H9 (cell line): Measurements from ENCODE around the gene EPC1. TPM values are rescaled to one million over a fixed set of nuclear protein-coding genes. Genes with fewer than 3 reads are reported as not detected.

Experiments
- DNase-seq: peaks from one replicate; pipeline ENCODE4 v3.0.0-alpha.2; 2017
- H2AFZ ChIP-seq: one replicate; pipeline ENCODE4 v1.6.1; 2013; ENCODE audit warnings: mild to moderate bottlenecking, low read length, control low read depth, moderate library complexity
- H2AK5ac ChIP-seq: 2 replicates; pipeline ENCODE4 v1.6.1; 2013; ENCODE audit warnings: low read length, control low read depth, mixed read lengths; ENCODE audit not compliant: insufficient read length
- H2BK120ac ChIP-seq: one replicate; pipeline ENCODE4 v1.6.1; 2013; ENCODE audit warnings: low read depth, mild to moderate bottlenecking, low read length, control low read depth, inconsistent platforms; ENCODE audit not compliant: poor library complexity, severe bottlenecking
- H2BK12ac ChIP-seq: 2 replicates; pipeline ENCODE4 v1.6.1; 2013; ENCODE audit warnings: low read length, control low read depth, mixed read lengths, low read depth; ENCODE audit not compliant: insufficient read length
- H2BK15ac ChIP-seq: 2 replicates; pipeline ENCODE4 v1.6.1; 2013; ENCODE audit warnings: low read depth, low read length, control low read depth
- H2BK20ac ChIP-seq: one replicate; pipeline ENCODE4 v1.6.1; 2013; ENCODE audit warnings: low read depth, mild to moderate bottlenecking, low read length, control low read depth, inconsistent platforms; ENCODE audit not compliant: poor library complexity, severe bottlenecking
- H2BK5ac ChIP-seq: 2 replicates; pipeline ENCODE4 v1.6.1; 2013; ENCODE audit warnings: low read length, control low read depth, mixed read lengths; ENCODE audit not compliant: insufficient read length
- H3K14ac ChIP-seq: 2 replicates; pipeline ENCODE4 v1.6.1; 2013; ENCODE audit warnings: low read length, control low read depth; ENCODE audit not compliant: insufficient read depth
- H3K18ac ChIP-seq: 2 replicates; pipeline ENCODE4 v1.6.1; 2013; ENCODE audit warnings: low read depth, mild to moderate bottlenecking, mixed read lengths, low read length, control low read depth; ENCODE audit not compliant: insufficient read length
- H3K23ac ChIP-seq: 2 replicates; pipeline ENCODE4 v1.6.1; 2013; ENCODE audit warnings: low read length, control low read depth, mixed read lengths, low read depth; ENCODE audit not compliant: insufficient read length
- H3K23me2 ChIP-seq: 2 replicates; pipeline ENCODE4 v1.6.1; 2013; ENCODE audit warnings: low read depth, mild to moderate bottlenecking, mixed read lengths, low read length, control low read depth; ENCODE audit not compliant: insufficient read length, poor library complexity, severe bottlenecking
- H3K27ac ChIP-seq: 2 replicates; pipeline ENCODE4 v1.5.1; 2013; ENCODE audit warnings: low read length, control low read depth, mixed read lengths, low read depth; ENCODE audit not compliant: insufficient read length
- H3K27me3 ChIP-seq: 2 replicates; pipeline ENCODE4 v1.6.1; 2013; ENCODE audit warnings: low read length, control low read depth, inconsistent platforms; ENCODE audit not compliant: insufficient read depth
- H3K4ac ChIP-seq: 2 replicates; pipeline ENCODE4 v1.6.1; 2013; ENCODE audit warnings: low read depth, mild to moderate bottlenecking, control low read depth, inconsistent platforms, low read length, moderate library complexity
- H3K4me1 ChIP-seq: 2 replicates; pipeline ENCODE4 v1.6.1; 2013; ENCODE audit warnings: low read length, control low read depth, inconsistent platforms; ENCODE audit not compliant: insufficient read depth
- H3K4me2 ChIP-seq: 2 replicates; pipeline ENCODE4 v1.6.1; 2013; ENCODE audit warnings: low read length, control low read depth, mixed read lengths; ENCODE audit not compliant: insufficient read length, insufficient read depth
- H3K56ac ChIP-seq: 2 replicates; pipeline ENCODE4 v1.6.1; 2013; ENCODE audit warnings: low read depth, mild to moderate bottlenecking, mixed read lengths, low read length, control low read depth; ENCODE audit not compliant: insufficient read length
- H3K79me1 ChIP-seq: 2 replicates; pipeline ENCODE4 v1.6.1; 2013; ENCODE audit warnings: low read depth, mild to moderate bottlenecking, moderate library complexity, low read length, control low read depth, inconsistent platforms; ENCODE audit not compliant: insufficient read depth, poor library complexity, severe bottlenecking
- H3K79me2 ChIP-seq: 2 replicates; pipeline ENCODE4 v1.6.1; 2013; ENCODE audit warnings: low read length, control low read depth, inconsistent platforms; ENCODE audit not compliant: insufficient read depth
- H3K9ac ChIP-seq: 2 replicates; pipeline ENCODE4 v1.6.1; 2013; ENCODE audit warnings: low read length, control low read depth, mixed read lengths; ENCODE audit not compliant: insufficient read length; ENCODE audit errors: extremely low read depth
- H3K9me3 ChIP-seq: one replicate; pipeline ENCODE4 v1.6.1; 2013; ENCODE audit warnings: low read depth, low read length, inconsistent platforms; ENCODE audit not compliant: control insufficient read depth
- H3T11ph ChIP-seq: one replicate; pipeline ENCODE4 v1.6.1; 2013; ENCODE audit warnings: mild to moderate bottlenecking, low read length, control low read depth, inconsistent platforms
- H4K20me1 ChIP-seq: one replicate; pipeline ENCODE4 v1.6.1; 2013; ENCODE audit not compliant: control insufficient read depth, insufficient read length, insufficient read depth
- H4K5ac ChIP-seq: 2 replicates; pipeline ENCODE4 v1.6.1; 2013; ENCODE audit warnings: low read depth, mild to moderate bottlenecking, mixed read lengths, low read length, control low read depth; ENCODE audit not compliant: insufficient read length
- H4K8ac ChIP-seq: replicated peaks from 2 replicates; pipeline ENCODE4 v1.6.1; 2013; ENCODE audit warnings: low read length, control low read depth, mixed read lengths, low read depth; ENCODE audit not compliant: insufficient read length
- H4K91ac ChIP-seq: 2 replicates; pipeline ENCODE4 v1.6.1; 2013; ENCODE audit warnings: low read depth, mild to moderate bottlenecking, moderate library complexity, mixed read lengths, low read length, control low read depth; ENCODE audit not compliant: insufficient read length
- H3K27ac Mint-ChIP-seq, 3 experiments: 2 replicates in 2 of 3; 3 replicates in 1 of 3; pipeline ENCODE4 v1.8.0; 2020 to 2021; ENCODE audit warnings: mixed read lengths in 3 of 3, mild to moderate bottlenecking in 1 of 3, moderate library complexity in 1 of 3
- H3K27me3 Mint-ChIP-seq: 2 replicates; pipeline ENCODE4 v1.8.0; 2021; ENCODE audit warnings: low read depth, mild to moderate bottlenecking, moderate library complexity, mixed read lengths
- H3K36me3 Mint-ChIP-seq, 3 experiments: 2 replicates in 2 of 3; 3 replicates in 1 of 3; pipeline ENCODE4 v1.8.0; 2020 to 2021; ENCODE audit warnings: low read depth in 3 of 3, mixed read lengths in 3 of 3; ENCODE audit not compliant: insufficient read depth in 1 of 3
- H3K4me1 Mint-ChIP-seq, 2 experiments: 2 replicates each; pipeline ENCODE4 v1.8.0; 2020; ENCODE audit warnings: mixed read lengths in 2 of 2
- H3K4me3 Mint-ChIP-seq, 2 experiments: 2 replicates in 1 of 2; 3 replicates in 1 of 2; pipeline ENCODE4 v1.8.0; 2020 to 2021; ENCODE audit warnings: mild to moderate bottlenecking in 2 of 2, mixed read lengths in 2 of 2, moderate library complexity in 1 of 2
- H3K9me3 Mint-ChIP-seq, 2 experiments: 2 replicates in 1 of 2; 3 replicates in 1 of 2; pipeline ENCODE4 v1.8.0; 2020; ENCODE audit warnings: mild to moderate bottlenecking in 2 of 2, mixed read lengths in 2 of 2, moderate library complexity in 1 of 2
- WGBS: extraction: QIAGEN DNeasy Blood & Tissue Kit; methylation state at CpG from one replicate; pipeline ENCODE4 v1.1.7; 2013; ENCODE audit warnings: missing lambda C conversion rate, low lambda C conversion rate, mixed read lengths; ENCODE audit not compliant: insufficient read length; ENCODE audit errors: extremely low coverage; 5-methylcytosine and 5-hydroxymethylcytosine counted together
- total RNA-seq: library from RNA; stranded (reverse); gene quantifications from 2 replicates; pipeline ENCODE4 v1.2.1, GENCODE V29; 2021
- TF ChIP-seq, protein P1 (sequence below): fragments of 200-600 bp; sonication (generic); conservative IDR thresholded peaks from 3 replicates; pipeline ENCODE4 v1.8.0; 2021; ENCODE audit warnings: antibody characterized with exemption, mild to moderate bottlenecking

EPC1 gene
- total RNA-seq, 1 experiment from 2014 or later = 32.5 TPM

DNA sequence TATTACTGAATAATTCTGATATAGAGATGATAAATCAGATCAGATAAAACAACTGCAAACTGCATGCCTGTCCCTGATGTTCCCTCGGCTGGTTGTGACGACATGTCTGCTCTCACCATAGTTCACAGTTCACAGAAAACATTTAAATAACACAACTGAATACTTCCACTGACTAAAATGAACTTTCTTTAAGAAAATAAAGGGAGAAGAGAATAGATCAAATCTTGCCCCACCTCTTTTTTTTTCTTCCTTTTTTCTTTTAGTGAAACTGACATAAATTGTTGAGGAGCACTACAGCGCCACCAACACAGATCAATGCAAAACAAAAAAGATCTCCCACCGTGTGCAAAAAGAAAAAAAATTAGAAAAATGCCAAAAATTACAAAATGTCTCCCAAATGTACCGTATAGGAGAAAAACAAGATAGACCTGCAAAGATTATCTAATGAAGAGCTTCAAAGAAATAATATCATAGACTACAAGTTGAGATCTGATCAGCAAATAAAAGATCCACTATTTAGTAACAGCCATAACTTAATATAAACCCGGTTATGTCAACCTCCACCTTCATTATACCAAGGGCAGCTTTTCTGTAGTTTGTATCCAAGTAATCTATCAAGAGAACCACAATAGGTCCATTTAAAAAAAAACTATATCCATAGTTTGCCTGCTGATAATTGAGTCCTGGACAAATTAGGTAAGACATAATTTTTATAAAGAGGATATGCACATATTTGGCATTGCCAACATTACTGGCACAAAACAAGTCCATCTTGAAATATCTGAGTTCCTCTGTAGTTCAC is 30.7 kb upstream of the EPC1 start:
- no peak overlapping the region for H3K56ac ChIP-seq
- Mint-ChIP-seq H3K36me3 (no peaks in the 10 kb centered on the region), H3K27me3 (no peaks in the 10 kb centered on the region), H3K9me3 (no peaks in the 10 kb centered on the region), H3K4me3 (no peak overlapping the region), H3K27ac (no peak overlapping the region), H3K4me1 (peaks cover 2 to 5% of the 10 kb centered on the region in 2 experiments; a peak in 1 of 4 replicates)
- H3K23me2 ChIP-seq = peaks cover 2% of the 10 kb centered on the region
- H4K8ac ChIP-seq = no peak overlapping the region
- no peak overlapping the region for H2BK12ac ChIP-seq
- no peak overlapping the region for H4K91ac ChIP-seq
- H3K4me1 ChIP-seq = peaks cover 2% of the 10 kb centered on the region; the same call in 1 of the 2 replicates
- no peak overlapping the region for H3K14ac ChIP-seq
- no peaks in the 10 kb centered on the region for H4K20me1 ChIP-seq
- H2BK5ac ChIP-seq = no peak overlapping the region
- TF ChIP-seq, protein P1, sequence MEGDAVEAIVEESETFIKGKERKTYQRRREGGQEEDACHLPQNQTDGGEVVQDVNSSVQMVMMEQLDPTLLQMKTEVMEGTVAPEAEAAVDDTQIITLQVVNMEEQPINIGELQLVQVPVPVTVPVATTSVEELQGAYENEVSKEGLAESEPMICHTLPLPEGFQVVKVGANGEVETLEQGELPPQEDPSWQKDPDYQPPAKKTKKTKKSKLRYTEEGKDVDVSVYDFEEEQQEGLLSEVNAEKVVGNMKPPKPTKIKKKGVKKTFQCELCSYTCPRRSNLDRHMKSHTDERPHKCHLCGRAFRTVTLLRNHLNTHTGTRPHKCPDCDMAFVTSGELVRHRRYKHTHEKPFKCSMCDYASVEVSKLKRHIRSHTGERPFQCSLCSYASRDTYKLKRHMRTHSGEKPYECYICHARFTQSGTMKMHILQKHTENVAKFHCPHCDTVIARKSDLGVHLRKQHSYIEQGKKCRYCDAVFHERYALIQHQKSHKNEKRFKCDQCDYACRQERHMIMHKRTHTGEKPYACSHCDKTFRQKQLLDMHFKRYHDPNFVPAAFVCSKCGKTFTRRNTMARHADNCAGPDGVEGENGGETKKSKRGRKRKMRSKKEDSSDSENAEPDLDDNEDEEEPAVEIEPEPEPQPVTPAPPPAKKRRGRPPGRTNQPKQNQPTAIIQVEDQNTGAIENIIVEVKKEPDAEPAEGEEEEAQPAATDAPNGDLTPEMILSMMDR = peak; percentile 34; the same call in 2 of the 3 replicates
- no peaks in the 10 kb centered on the region for H3K79me1 ChIP-seq
- H3K27ac ChIP-seq = no peak overlapping the region
- no peak overlapping the region for H2BK20ac ChIP-seq
- no peaks in the 10 kb centered on the region for H3K9me3 ChIP-seq
- no peak for DNase-seq
- H2BK120ac ChIP-seq = no peak overlapping the region
- no peak overlapping the region for H4K5ac ChIP-seq
- no CpG with 5 or more reads among the region's 6 CpGs for WGBS
- no peaks in the 10 kb centered on the region; the same call in 1 of the 2 replicates for H3K79me2 ChIP-seq
- H2BK15ac ChIP-seq = no peak overlapping the region
- H3K23ac ChIP-seq = no peak overlapping the region
- no peak overlapping the region for H2AFZ ChIP-seq
- H3K9ac ChIP-seq = peak overlapping the region; percentile 54
- no peak overlapping the region for H3K18ac ChIP-seq
- no peaks in the 10 kb centered on the region for H3K27me3 ChIP-seq
- no peak overlapping the region for H2AK5ac ChIP-seq
- H3K4me2 ChIP-seq = peak overlapping the region; percentile 88
- H3K4ac ChIP-seq = no peak overlapping the region
- H3T11ph ChIP-seq = no peak overlapping the region
